HepG2 (cell line): ENCODE data around the gene CSN3. TPM values are rescaled to one million over a fixed set of nuclear protein-coding genes. Genes with fewer than 3 reads are reported as not detected.

Experiments used
- ATAC-seq: fragments of 200-7000 bp; cut with Tn5 transposase; 3 replicates; pipeline ENCODE4 v1.9.1; 2020; ENCODE audit warnings: mild to moderate bottlenecking, moderate library complexity
- BruUV-seq: library from RNA; stranded (reverse); fragments of 400-500 nt; replicated peaks from 2 replicates; lab custom pipeline; 2021; lab: Mats Ljungman, UMichigan
- CTCF ChIA-PET: fragments of 300-600 bp; formaldehyde crosslinking; extraction: SDS; loops from one replicate; lab custom pipeline; 2021; ENCODE audit warnings: low total read pairs, inconsistent platforms, low intra/inter-chr PET ratio; lab: Yijun Ruan, JAX
- POLR2A ChIA-PET: fragments of 350-600 bp; sonication (Branson Sonifier 250); formaldehyde crosslinking; loops from one replicate; lab custom pipeline; 2020; ENCODE audit warnings: antibody characterized with exemption, inconsistent platforms; lab: Yijun Ruan, JAX
- DNase-seq: peaks from one replicate; pipeline ENCODE4 v3.0.0-alpha.2; 2015; ENCODE audit warnings: low spot score
- FAIRE-seq: peaks from 3 replicates; lab custom pipeline; 2011; peaks lifted over from hg19 to GRCh38; lab: Jason Lieb, UNC
- H2AFZ ChIP-seq: one replicate; pipeline ENCODE4 v1.6.1; 2011; ENCODE audit warnings: low read length, inconsistent platforms
- H3K27ac ChIP-seq: fragments of 300-600 bp; 3 replicates; pipeline ENCODE4 v1.8.0; 2011; ENCODE audit warnings: mixed run types, mild to moderate bottlenecking, mixed read lengths, low read length, inconsistent platforms; ENCODE audit not compliant: insufficient read depth; ENCODE audit errors: extremely low read length
- H3K27me3 ChIP-seq, 2 experiments: fragments of 200-600 bp in 1 of 2; 2 replicates in 1 of 2; 3 replicates in 1 of 2; pipeline versions ENCODE4 v1.6.0 to v1.8.0; 2011; ENCODE audit warnings: low read length in 2 of 2, mild to moderate bottlenecking in 2 of 2, moderate library complexity in 2 of 2, inconsistent platforms in 1 of 2; ENCODE audit not compliant: insufficient read depth in 2 of 2, control insufficient read depth in 1 of 2
- H3K36me3 ChIP-seq, 2 experiments: fragments of 200-600 bp in 1 of 2; replicated peaks in 1 of 2; 2 replicates in 1 of 2; 3 replicates in 1 of 2; pipeline versions ENCODE4 v1.5.1 to v1.8.0; 2011; ENCODE audit warnings: low read length in 2 of 2, inconsistent platforms in 1 of 2; ENCODE audit not compliant: insufficient read depth in 2 of 2, control insufficient read depth in 1 of 2
- H3K4me1 ChIP-seq: 2 replicates; pipeline ENCODE4 v1.5.1; 2012; ENCODE audit warnings: low read length, inconsistent platforms; ENCODE audit not compliant: insufficient read depth
- H3K4me2 ChIP-seq: 2 replicates; pipeline ENCODE4 v1.6.0; 2011; ENCODE audit warnings: low read depth, low read length, inconsistent platforms
- H3K4me3 ChIP-seq, 3 experiments: fragments of 200-600 bp in 1 of 3; sonication (generic), shearing (Covaris generic) in 1 of 3; replicated peaks in 1 of 3; 2 replicates each; pipeline ENCODE4 v1.5.1; 2011 to 2016; ENCODE audit warnings: low read length in 3 of 3, inconsistent platforms in 2 of 3, low read depth in 2 of 3, mild to moderate bottlenecking in 2 of 3, control low read depth in 1 of 3, mixed read lengths in 1 of 3; ENCODE audit not compliant: insufficient read depth in 1 of 3
- H3K79me2 ChIP-seq: one replicate; pipeline ENCODE4 v1.6.1; 2011; ENCODE audit warnings: low read length, inconsistent platforms; ENCODE audit not compliant: insufficient read depth
- H3K9ac ChIP-seq: 2 replicates; pipeline ENCODE4 v1.6.0; 2011; ENCODE audit warnings: mild to moderate bottlenecking, low read depth, low read length, inconsistent platforms; ENCODE audit not compliant: insufficient read depth
- H3K9me3 ChIP-seq: 2 replicates; pipeline ENCODE4 v1.5.1; 2012; ENCODE audit warnings: mild to moderate bottlenecking, low read length
- H4K20me1 ChIP-seq: 2 replicates; pipeline ENCODE4 v1.6.0; 2011; ENCODE audit warnings: inconsistent platforms, mild to moderate bottlenecking, low read length, moderate library complexity; ENCODE audit not compliant: insufficient read depth
- FOXK1 ChIP-seq: sonication (generic); formaldehyde crosslinking; IDR thresholded peaks from 2 replicates; pipeline ENCODE4 v1.4.0; 2020; ENCODE audit warnings: low read depth, missing genetic modification reagents, borderline replicate concordance
- HOXA5 ChIP-seq: sonication (generic); formaldehyde crosslinking; IDR thresholded peaks from 2 replicates; pipeline ENCODE4 v1.4.0; 2020; ENCODE audit warnings: missing genetic modification reagents
- NFRKB ChIP-seq: fragments of 450-650 bp; IDR thresholded peaks from 2 replicates; pipeline ENCODE4 v1.6.1; 2017
- TEAD2 ChIP-seq: sonication (generic); formaldehyde crosslinking; IDR thresholded peaks from 2 replicates; pipeline ENCODE4 v1.9.0; 2021; ENCODE audit warnings: missing genetic modification reagents
- ZNF44 ChIP-seq: sonication (generic); formaldehyde crosslinking; IDR thresholded peaks from 2 replicates; pipeline ENCODE4 v1.5.1; 2020; ENCODE audit warnings: mild to moderate bottlenecking, missing genetic modification reagents
- WGBS: methylation state at CpG from one replicate; pipeline ENCODE4 v1.1.6; 2017; ENCODE audit warnings: low lambda C conversion rate; 5-methylcytosine and 5-hydroxymethylcytosine counted together
- in situ Hi-C: cut with HindIII; loops from 2 replicates; pipeline ENCODE4 v1.10.0; 2017; ENCODE audit warnings: low pct_unique_long_range_greater_than_20kb; ENCODE audit not compliant: extremely low pct_ligation_motif_present
- intact Hi-C: fragments of 100-400 bp; cut with micrococcal nuclease; formaldehyde crosslinking; loops from one replicate; pipeline ENCODE4 v1.10.0; 2022; ENCODE audit not compliant: unreplicated experiment
- polyA plus RNA-seq, 8 experiments: library from polyadenylated mRNA; depleted of rRNA in 3 of 8; stranded (reverse) in 7 of 8; unstranded in 1 of 8; fragments of >200 nt; fragmentation: Illumina TruSeq in 4 of 8; extraction: Trizol in 4 of 8; gene quantifications; 2 replicates each; pipeline versions ENCODE4 v1.2.1 to v1.2.3, GENCODE V29; 2011 to 2016; ENCODE audit warnings: low read depth in 4 of 8, missing spikeins in 1 of 8, mixed read lengths in 1 of 8; ENCODE audit not compliant: insufficient read depth in 1 of 8
- total RNA-seq, 5 experiments: library from RNA; depleted of rRNA; stranded (reverse); fragments of >200 nt; fragmentation: Illumina TruSeq; extraction: Trizol; gene quantifications; 2 replicates each; pipeline ENCODE4 v1.2.3, GENCODE V29; 2016; ENCODE audit warnings: low read depth in 1 of 5

The CSN3 gene
- total and polyA plus RNA-seq, 2 of the 13 experiments (the other 11 are each of a cell fraction or from before 2014, with no cell fraction given), result not detected

DNA sequence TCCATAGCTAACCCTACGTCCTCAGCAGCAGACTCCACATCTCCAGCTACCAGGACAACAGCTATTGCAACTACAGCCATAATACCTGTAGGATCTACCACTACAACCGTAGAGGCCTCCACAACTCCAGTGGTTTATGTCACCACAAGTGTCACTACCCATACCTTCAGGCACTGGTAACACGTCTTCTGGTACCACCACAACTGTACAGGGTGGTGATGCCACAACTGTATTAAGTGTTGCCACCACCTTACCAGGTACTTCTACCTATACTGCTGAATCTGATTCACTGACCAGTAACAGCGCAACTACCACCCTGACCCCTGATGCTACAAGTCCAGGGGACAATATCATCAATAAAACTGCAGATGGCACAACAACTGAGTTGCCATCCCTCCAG, 57.8 kb downstream of the CSN3 start:
- intact Hi-C loops (no loop called here), in situ Hi-C loops (no loop called here)
- H3K27ac ChIP-seq, result no peak overlapping the region
- DNase-seq (no peak), ATAC-seq (no peak), FAIRE-seq (no peak)
- 66% methylated on average over 3 of the region's 4 CpGs for WGBS
- no TSS peak for BruUV-seq
- H3K9me3 ChIP-seq, result no peaks in the 10 kb centered on the region
- H2AFZ ChIP-seq, result no peak overlapping the region
- H4K20me1 ChIP-seq, result no peaks in the 10 kb centered on the region
- no peak overlapping the region for H3K4me3 ChIP-seq
- ChIA-PET CTCF (no interaction called here), POLR2A (no interaction called here)
- no peak overlapping the region for H3K9ac ChIP-seq
- H3K4me2 ChIP-seq, result no peak overlapping the region
- H3K4me1 ChIP-seq, result no peaks in the 10 kb centered on the region
- no peaks in the 10 kb centered on the region for H3K27me3 ChIP-seq
- no peak for TF ChIP-seq TEAD2 (CRISPR knock-in tag)
- no peak for TF ChIP-seq NFRKB
- TF ChIP-seq HOXA5, result no peak
- no peak for TF ChIP-seq ZNF44
- TF ChIP-seq FOXK1, result no peak
- H3K36me3 ChIP-seq, result no peaks in the 10 kb centered on the region
- no peaks in the 10 kb centered on the region for H3K79me2 ChIP-seq

Other genes starting within 250 kb of the CSN3 start
- gene STATH, start 246.6 kb upstream of the CSN3 start, total RNA-seq (2016; rRNA removed; fragmentation: Illumina TruSeq; extraction: Trizol), result not detected in 2 replicates
- not detected in 2 replicates for gene STATH, start 246.6 kb upstream of the CSN3 start, polyA plus RNA-seq (2011; rRNA removed)
- gene HTN3, start 214.1 kb upstream of the CSN3 start, total RNA-seq (2016; rRNA removed; fragmentation: Illumina TruSeq; extraction: Trizol), result not detected in 2 replicates
- gene HTN3, start 214.1 kb upstream of the CSN3 start, polyA plus RNA-seq (2011; rRNA removed), result not detected in 2 replicates
- gene HTN1, start 192.2 kb upstream of the CSN3 start, total RNA-seq (2016; rRNA removed; fragmentation: Illumina TruSeq; extraction: Trizol), result not detected in 2 replicates
- gene HTN1, start 192.2 kb upstream of the CSN3 start, polyA plus RNA-seq (2011; rRNA removed), result 0.21 TPM in 1 of 2 replicates, not detected in the other
- not detected in 2 replicates for gene PRR27, start 88.4 kb upstream of the CSN3 start, total RNA-seq (2016; rRNA removed; fragmentation: Illumina TruSeq; extraction: Trizol)
- gene PRR27, start 88.4 kb upstream of the CSN3 start, polyA plus RNA-seq (2011; rRNA removed), result not detected in 2 replicates
- 115 and 157 TPM in 2 replicates for gene ODAM, start 46.9 kb upstream of the CSN3 start, total RNA-seq (2016; rRNA removed; fragmentation: Illumina TruSeq; extraction: Trizol)
- gene ODAM, start 46.9 kb upstream of the CSN3 start, polyA plus RNA-seq (2011; rRNA removed), result 67.4 and 94.6 TPM in 2 replicates
- gene FDCSP, start 16.5 kb upstream of the CSN3 start, total RNA-seq (2016; rRNA removed; fragmentation: Illumina TruSeq; extraction: Trizol), result not detected in 2 replicates
- gene FDCSP, start 16.5 kb upstream of the CSN3 start, polyA plus RNA-seq (2011; rRNA removed), result not detected in 2 replicates
- gene CABS1, start 92.4 kb downstream of the CSN3 start, total RNA-seq (2016; rRNA removed; fragmentation: Illumina TruSeq; extraction: Trizol), result not detected in 2 replicates
- not detected in 2 replicates for gene CABS1, start 92.4 kb downstream of the CSN3 start, polyA plus RNA-seq (2011; rRNA removed)
- not detected in 2 replicates for gene SMR3A, start 118.2 kb downstream of the CSN3 start, total RNA-seq (2016; rRNA removed; fragmentation: Illumina TruSeq; extraction: Trizol)
- gene SMR3A, start 118.2 kb downstream of the CSN3 start, polyA plus RNA-seq (2011; rRNA removed), result not detected in 2 replicates
- not detected in 2 replicates for gene SMR3B, start 140.5 kb downstream of the CSN3 start, total RNA-seq (2016; rRNA removed; fragmentation: Illumina TruSeq; extraction: Trizol)
- gene SMR3B, start 140.5 kb downstream of the CSN3 start, polyA plus RNA-seq (2011; rRNA removed), result not detected in 2 replicates
- gene OPRPN, start 155.3 kb downstream of the CSN3 start, total RNA-seq (2016; rRNA removed; fragmentation: Illumina TruSeq; extraction: Trizol), result not detected in 2 replicates
- gene OPRPN, start 155.3 kb downstream of the CSN3 start, polyA plus RNA-seq (2011; rRNA removed), result not detected in 2 replicates
- gene MUC7, start 229.6 kb downstream of the CSN3 start, total RNA-seq (2016; rRNA removed; fragmentation: Illumina TruSeq; extraction: Trizol), result not detected in 2 replicates
- gene MUC7, start 229.6 kb downstream of the CSN3 start, polyA plus RNA-seq (2011; rRNA removed), result 0.03 and 0.14 TPM in 2 replicates